Measurements from ENCODE around the gene AIFM3. TPM values are rescaled to one million over a fixed set of nuclear protein-coding genes. Genes with fewer than 3 reads are reported as not detected.

AIFM3 gene
- total and polyA plus RNA-seq, 2 of the 13 experiments (the other 11 are each of a cell fraction or from before 2014, with no cell fraction given), result 9.0 to 15.3 TPM

GRCh38 chr22:21001601-21002325 lies 34.7 kb downstream of the AIFM3 start, which contains the start of gene THAP7 (continued):
- TF ChIP-seq GPN1 (CRISPR knock-in tag; IDR thresholded peaks at IDR 0.05; ENCODE audit: borderline replicate concordance) (no peak), NFYB (CRISPR knock-in tag; IDR thresholded peaks at IDR 0.05) (no peak), PHF20 (CRISPR knock-in tag; IDR thresholded peaks at IDR 0.05) (peak; percentile 86), EP300 (IDR thresholded peaks at IDR 0.05; ENCODE audit: low read depth in 2 of 2, low read length in 2 of 2) (no peak), EP300 (CRISPR knock-in tag; IDR thresholded peaks at IDR 0.05; ENCODE audit: borderline replicate concordance) (no peak), ZNF207 (IDR thresholded peaks at IDR 0.05; ENCODE audit: borderline replicate concordance) (no peak), POGZ (CRISPR knock-in tag; IDR thresholded peaks at IDR 0.05) (peak; percentile 63; the same call in 1 of the 2 replicates), ZNF337 (CRISPR knock-in tag; IDR thresholded peaks at IDR 0.05; ENCODE audit: borderline replicate concordance, low read depth) (no peak), ZNF7 (CRISPR knock-in tag; IDR thresholded peaks at IDR 0.05) (no peak), ZSCAN25 (CRISPR knock-in tag; IDR thresholded peaks at IDR 0.05) (peak; percentile 10), ATF4 (CRISPR knock-in tag; IDR thresholded peaks at IDR 0.05) (peak in 1 of 2 experiments; percentile 50; a peak in 1 of 4 replicates), ZNF543 (CRISPR knock-in tag; IDR thresholded peaks at IDR 0.05) (peak; percentile 69; the same call in 1 of the 2 replicates), HOXA7 (CRISPR knock-in tag; IDR thresholded peaks at IDR 0.05) (no peak), ZBTB21 (CRISPR knock-in tag; IDR thresholded peaks at IDR 0.05) (no peak), ZNF367 (CRISPR knock-in tag; IDR thresholded peaks at IDR 0.05; ENCODE audit: borderline replicate concordance) (peak; percentile 17; the same call in 1 of the 2 replicates), POLR2AphosphoS5 (IDR thresholded peaks at IDR 0.05; ENCODE audit: low read depth, low read length) (peak; percentile 81), SP140L (CRISPR knock-in tag; IDR thresholded peaks at IDR 0.05; ENCODE audit: borderline replicate concordance) (no peak), CREM (IDR thresholded peaks at IDR 0.05) (peak; percentile 62), CREM (CRISPR knock-in tag; IDR thresholded peaks at IDR 0.05) (no peak), ZNF816 (CRISPR knock-in tag; IDR thresholded peaks at IDR 0.05; ENCODE audit: borderline replicate concordance) (no peak), GZF1 (CRISPR knock-in tag; IDR thresholded peaks at IDR 0.05) (no peak; the same call in 1 of the 2 replicates), ZNF577 (CRISPR knock-in tag; IDR thresholded peaks at IDR 0.05; ENCODE audit: borderline replicate concordance, low read depth) (no peak), ZBTB8A (CRISPR knock-in tag; IDR thresholded peaks at IDR 0.05; ENCODE audit: borderline replicate concordance, low read depth) (no peak), FOXA1 (IDR thresholded peaks at IDR 0.05) (no peak), FOXA1 (CRISPR knock-in tag; IDR thresholded peaks at IDR 0.05) (no peak; the same call in 1 of the 2 replicates), FLYWCH1 (CRISPR knock-in tag; IDR thresholded peaks at IDR 0.05) (peak; percentile 93; the same call in 1 of the 2 replicates), SNAI1 (CRISPR knock-in tag; IDR thresholded peaks at IDR 0.05; ENCODE audit: borderline replicate concordance) (peak; percentile 95)
- TF ChIP-seq, protein P1, sequence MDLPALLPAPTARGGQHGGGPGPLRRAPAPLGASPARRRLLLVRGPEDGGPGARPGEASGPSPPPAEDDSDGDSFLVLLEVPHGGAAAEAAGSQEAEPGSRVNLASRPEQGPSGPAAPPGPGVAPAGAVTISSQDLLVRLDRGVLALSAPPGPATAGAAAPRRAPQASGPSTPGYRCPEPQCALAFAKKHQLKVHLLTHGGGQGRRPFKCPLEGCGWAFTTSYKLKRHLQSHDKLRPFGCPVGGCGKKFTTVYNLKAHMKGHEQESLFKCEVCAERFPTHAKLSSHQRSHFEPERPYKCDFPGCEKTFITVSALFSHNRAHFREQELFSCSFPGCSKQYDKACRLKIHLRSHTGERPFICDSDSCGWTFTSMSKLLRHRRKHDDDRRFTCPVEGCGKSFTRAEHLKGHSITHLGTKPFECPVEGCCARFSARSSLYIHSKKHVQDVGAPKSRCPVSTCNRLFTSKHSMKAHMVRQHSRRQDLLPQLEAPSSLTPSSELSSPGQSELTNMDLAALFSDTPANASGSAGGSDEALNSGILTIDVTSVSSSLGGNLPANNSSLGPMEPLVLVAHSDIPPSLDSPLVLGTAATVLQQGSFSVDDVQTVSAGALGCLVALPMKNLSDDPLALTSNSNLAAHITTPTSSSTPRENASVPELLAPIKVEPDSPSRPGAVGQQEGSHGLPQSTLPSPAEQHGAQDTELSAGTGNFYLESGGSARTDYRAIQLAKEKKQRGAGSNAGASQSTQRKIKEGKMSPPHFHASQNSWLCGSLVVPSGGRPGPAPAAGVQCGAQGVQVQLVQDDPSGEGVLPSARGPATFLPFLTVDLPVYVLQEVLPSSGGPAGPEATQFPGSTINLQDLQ (CRISPR knock-in tag; IDR thresholded peaks at IDR 0.05), result peak; percentile 74
- TF ChIP-seq, protein P2, sequence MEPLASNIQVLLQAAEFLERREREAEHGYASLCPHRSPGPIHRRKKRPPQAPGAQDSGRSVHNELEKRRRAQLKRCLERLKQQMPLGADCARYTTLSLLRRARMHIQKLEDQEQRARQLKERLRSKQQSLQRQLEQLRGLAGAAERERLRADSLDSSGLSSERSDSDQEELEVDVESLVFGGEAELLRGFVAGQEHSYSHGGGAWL (CRISPR knock-in tag; IDR thresholded peaks at IDR 0.05), result peak; percentile 90; the same call in 1 of the 2 replicates
